ENCODE measurements around the gene GBA2.

The GBA2 gene

GRCh38 chr9:35783418-35783817, 34.4 kb upstream of the GBA2 start:
- DNase-seq (ENCODE audit: low spot score) = no peak
- TF ChIP-seq CTCF (conservative IDR thresholded peaks at IDR 0.05; ENCODE audit: low read depth) = no peak
- ChIA-PET CTCF (interaction anchor here (0.6 kb wide), 1 partner anchor 103 kb away, joined by 3 read pairs; no protein-coding TSS in a partner anchor), POLR2A (ENCODE audit: low non-redundant PET) (no interaction called here)
- H3K27ac ChIP-seq = no peak overlapping the region

DNA sequence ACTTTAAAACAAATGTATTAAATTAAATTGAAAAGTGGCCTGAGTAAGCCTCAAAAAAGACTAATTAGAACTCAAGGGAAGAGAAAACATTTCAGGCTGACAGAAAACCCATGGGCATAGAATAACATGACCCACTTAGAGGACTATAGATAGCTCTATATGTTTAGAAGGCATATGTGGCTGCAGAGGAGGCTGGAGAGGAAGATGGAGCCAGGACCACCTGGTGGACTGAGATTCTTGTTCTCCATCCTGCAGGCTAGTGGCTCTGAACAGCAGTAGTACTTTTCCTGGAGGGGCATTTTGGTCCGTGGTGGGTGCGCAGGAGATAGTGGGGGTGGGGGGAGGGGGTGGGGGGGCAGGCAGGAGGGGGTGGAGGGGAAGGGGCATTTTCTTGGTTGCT, 32.0 kb upstream of the GBA2 start:
- ChIA-PET CTCF (interaction anchor here (1.8 kb wide), 1 partner anchor 9 kb away, joined by 6 read pairs; no protein-coding TSS in a partner anchor), POLR2A (ENCODE audit: low non-redundant PET) (no interaction called here)
- no peak for TF ChIP-seq CTCF (conservative IDR thresholded peaks at IDR 0.05; ENCODE audit: low read depth)
- no peak for DNase-seq (ENCODE audit: low spot score)
- H3K27ac ChIP-seq = no peak overlapping the region

GRCh38 chr9:35778496-35778895, 29.5 kb upstream of the GBA2 start:
- DNase-seq (ENCODE audit: low spot score) = no peak
- TF ChIP-seq CTCF (conservative IDR thresholded peaks at IDR 0.05; ENCODE audit: low read depth) = no peak
- POLR2A ChIA-PET (ENCODE audit: low non-redundant PET) = no interaction called here
- no peak overlapping the region for H3K27ac ChIP-seq
- CTCF ChIA-PET = interaction anchor here (0.8 to 1.1 kb wide), 2 partner anchors 10 to 12 kb away, joined by 3 read pairs; no protein-coding TSS in a partner anchor

GRCh38 chr9:35776018-35776417, 27.0 kb upstream of the GBA2 start:
- DNase-seq (ENCODE audit: low spot score) = no peak
- ChIA-PET POLR2A (ENCODE audit: low non-redundant PET) (no interaction called here), CTCF (interaction anchor here (0.6 kb wide), 1 partner anchor 400 kb away, joined by 3 read pairs; no protein-coding TSS in a partner anchor)
- no peak overlapping the region for H3K27ac ChIP-seq
- no peak for TF ChIP-seq CTCF (conservative IDR thresholded peaks at IDR 0.05; ENCODE audit: low read depth)

DNA sequence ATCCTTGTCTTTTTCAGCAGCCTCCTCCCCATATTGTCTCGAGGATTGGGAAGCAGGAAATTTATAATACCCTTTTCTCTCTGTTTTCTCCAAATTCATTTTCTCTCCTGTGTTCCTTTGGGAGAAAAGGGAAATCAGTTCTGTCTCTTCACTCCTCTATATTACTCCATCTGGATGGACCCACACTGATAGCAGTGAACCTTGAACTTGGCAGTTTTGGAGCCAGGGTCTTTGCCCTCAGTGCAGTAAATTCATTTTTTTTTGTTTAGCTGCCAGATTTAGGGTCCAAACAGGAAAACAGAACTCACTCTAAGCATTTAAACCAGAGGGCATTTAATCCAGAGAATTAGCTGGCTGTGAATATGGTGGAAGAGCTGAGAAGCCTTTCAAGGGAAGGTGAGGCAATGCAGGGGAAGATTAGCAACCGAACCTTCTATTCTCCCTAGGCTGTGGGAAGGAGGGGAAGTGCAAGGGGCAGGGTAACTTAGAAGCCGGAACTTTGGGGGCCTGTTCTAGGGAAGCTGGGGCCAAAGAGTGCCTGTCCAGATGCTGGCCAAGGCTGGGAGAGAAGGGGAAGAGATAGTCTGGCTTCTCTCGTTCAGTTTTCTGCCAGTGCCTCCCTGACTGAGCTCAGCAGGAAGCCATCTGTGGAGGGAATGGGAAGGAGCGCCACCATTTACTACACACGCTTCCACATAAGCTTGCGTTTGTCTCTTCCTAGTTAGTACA, 26.0 kb upstream of the GBA2 start:
- ChIA-PET CTCF (interaction anchor here (0.6 to 1.0 kb wide), 4 partner anchors 13 to 70 kb away, joined by 3 read pairs; no protein-coding TSS in a partner anchor), POLR2A (ENCODE audit: low non-redundant PET) (no interaction called here)
- DNase-seq (ENCODE audit: low spot score) = no peak
- no peak for TF ChIP-seq CTCF (conservative IDR thresholded peaks at IDR 0.05; ENCODE audit: low read depth)
- no peak overlapping the region for H3K27ac ChIP-seq

DNA sequence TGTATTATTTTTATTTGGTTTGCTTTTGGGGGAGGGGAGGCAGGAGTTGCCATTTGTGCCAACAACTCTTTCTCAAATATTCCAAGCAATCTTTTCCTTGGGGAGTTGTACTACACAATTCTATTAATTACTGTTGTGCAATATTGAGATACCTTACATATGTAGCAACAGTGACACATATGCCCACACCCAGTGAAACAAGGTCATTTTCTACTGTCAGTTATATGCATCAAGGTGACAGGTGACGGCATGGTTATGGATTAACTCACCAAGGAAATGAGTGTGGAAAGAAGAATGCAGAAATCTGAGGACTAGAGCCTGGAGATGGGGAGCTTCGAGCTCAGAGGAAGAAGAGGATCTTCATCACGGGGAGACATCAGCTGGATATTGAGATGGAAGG, 22.9 kb upstream of the GBA2 start:
- DNase-seq (ENCODE audit: low spot score) = peak; percentile 76
- POLR2A ChIA-PET (ENCODE audit: low non-redundant PET) = interaction anchor here (0.5 kb wide), 1 partner anchor 11 kb away, joined by 3 read pairs; no protein-coding TSS in a partner anchor
- CTCF ChIA-PET = interaction anchor here (0.6 to 1.5 kb wide), 3 partner anchors 18 to 296 kb away, joined by 4 to 5 read pairs (median 4); no protein-coding TSS in a partner anchor
- TF ChIP-seq CTCF (conservative IDR thresholded peaks at IDR 0.05; ENCODE audit: low read depth) = no peak
- no peak overlapping the region; the same call in 1 of the 2 replicates for H3K27ac ChIP-seq

Data from RWPE1 (cell line).